ENCODE results near the gene SH3GL1. TPM values are rescaled to one million over a fixed set of nuclear protein-coding genes. Genes with fewer than 3 reads are reported as not detected.

The SH3GL1 gene
- total RNA-seq, 1 donor from 2014 or later: 54.2 TPM

DNA sequence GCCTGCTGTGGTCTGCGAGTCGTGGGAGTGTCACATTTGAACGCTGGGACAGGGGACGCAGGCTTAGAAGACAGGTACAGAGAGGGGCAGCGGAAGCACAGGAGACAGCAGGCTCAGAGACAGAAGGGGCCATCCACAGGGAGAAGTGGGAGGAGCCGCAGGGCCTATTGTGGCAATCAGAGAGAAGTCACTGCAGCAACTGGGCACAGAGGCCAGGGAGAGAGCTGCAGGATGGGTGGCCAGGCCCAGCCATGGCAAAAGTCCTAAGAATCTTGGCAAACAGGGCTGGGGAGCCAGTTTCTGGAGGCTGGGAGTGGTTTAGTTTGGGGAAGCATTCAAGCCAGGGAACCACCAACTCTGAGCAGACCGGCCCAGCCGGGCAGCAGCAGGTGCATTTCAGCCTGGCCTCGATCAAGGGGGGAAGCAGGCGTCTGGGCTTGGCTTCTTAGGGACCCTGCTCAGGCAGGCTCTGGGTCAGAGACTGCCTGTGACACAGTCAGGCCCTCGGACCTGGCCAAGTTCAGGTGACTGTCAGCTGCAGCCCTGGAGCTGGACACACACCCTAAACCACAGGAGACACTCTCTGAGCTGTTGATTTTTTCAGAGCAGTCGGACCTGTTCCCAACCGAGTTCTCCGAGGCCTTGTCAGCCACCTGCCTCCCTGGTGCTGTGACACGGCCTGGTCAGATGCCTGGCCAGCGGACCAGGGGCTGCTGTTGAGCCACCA is 11.8 kb downstream of the SH3GL1 start:
- H3K4me3 Mint-ChIP-seq: no peak overlapping the region
- no peak for DNase-seq (ENCODE audit: low spot score)
- H3K36me3 Mint-ChIP-seq (ENCODE audit: low read depth): peaks cover 11% of the 10 kb centered on the region
- H3K27me3 Mint-ChIP-seq (ENCODE audit: insufficient read depth): no peaks in the 10 kb centered on the region
- H3K9me3 Mint-ChIP-seq: no peaks in the 10 kb centered on the region
- peaks cover 12% of the 10 kb centered on the region for H3K4me1 Mint-ChIP-seq (ENCODE audit: low read depth)
- intact Hi-C loops (cut with micrococcal nuclease): no loop called here
- peak overlapping the region; percentile 22 for H3K27ac Mint-ChIP-seq

DNA sequence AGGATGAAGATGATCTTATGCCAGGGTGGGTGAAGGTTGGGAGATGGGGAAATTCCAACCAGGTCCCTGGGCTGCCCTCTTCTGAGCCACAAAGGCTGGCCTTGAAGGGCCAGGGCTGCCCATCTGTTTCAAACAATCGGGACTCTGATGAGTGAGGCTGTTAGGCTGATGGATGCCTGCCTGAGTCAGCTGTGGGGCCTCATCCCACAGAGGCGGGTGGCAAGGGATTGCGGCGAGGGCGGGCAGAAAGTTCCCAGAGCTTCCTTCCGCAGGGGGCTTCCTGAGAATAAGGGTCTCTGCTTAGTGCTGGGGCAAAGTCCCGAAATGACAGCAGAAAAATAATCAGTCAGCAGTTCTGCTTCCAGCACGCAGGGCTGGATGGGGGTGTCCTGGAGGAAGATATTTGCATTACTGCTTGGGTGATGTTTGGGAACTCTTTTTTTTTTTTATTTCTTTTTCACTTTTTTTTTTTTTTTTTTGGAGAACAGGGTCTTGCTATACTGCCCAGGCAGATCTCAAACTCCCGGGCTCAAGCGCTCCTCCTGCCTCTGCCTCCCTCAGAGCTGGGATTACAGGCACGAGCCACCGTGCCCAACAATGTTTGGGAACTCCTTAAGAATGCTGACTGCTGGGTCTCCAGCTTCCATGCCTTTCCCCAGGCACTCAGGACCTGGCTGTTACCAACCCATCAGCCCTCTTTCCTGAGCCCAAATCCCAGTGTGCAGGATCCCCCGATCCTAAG is 14.1 kb downstream of the SH3GL1 start:
- no peaks in the 10 kb centered on the region for H3K27me3 Mint-ChIP-seq (ENCODE audit: insufficient read depth)
- H3K4me3 Mint-ChIP-seq: no peak overlapping the region
- peaks cover 12% of the 10 kb centered on the region for H3K36me3 Mint-ChIP-seq (ENCODE audit: low read depth)
- no peak overlapping the region for H3K27ac Mint-ChIP-seq
- no peaks in the 10 kb centered on the region for H3K9me3 Mint-ChIP-seq
- peaks cover 13% of the 10 kb centered on the region for H3K4me1 Mint-ChIP-seq (ENCODE audit: low read depth)
- intact Hi-C loops (cut with micrococcal nuclease): no loop called here
- DNase-seq (ENCODE audit: low spot score): no peak

DNA sequence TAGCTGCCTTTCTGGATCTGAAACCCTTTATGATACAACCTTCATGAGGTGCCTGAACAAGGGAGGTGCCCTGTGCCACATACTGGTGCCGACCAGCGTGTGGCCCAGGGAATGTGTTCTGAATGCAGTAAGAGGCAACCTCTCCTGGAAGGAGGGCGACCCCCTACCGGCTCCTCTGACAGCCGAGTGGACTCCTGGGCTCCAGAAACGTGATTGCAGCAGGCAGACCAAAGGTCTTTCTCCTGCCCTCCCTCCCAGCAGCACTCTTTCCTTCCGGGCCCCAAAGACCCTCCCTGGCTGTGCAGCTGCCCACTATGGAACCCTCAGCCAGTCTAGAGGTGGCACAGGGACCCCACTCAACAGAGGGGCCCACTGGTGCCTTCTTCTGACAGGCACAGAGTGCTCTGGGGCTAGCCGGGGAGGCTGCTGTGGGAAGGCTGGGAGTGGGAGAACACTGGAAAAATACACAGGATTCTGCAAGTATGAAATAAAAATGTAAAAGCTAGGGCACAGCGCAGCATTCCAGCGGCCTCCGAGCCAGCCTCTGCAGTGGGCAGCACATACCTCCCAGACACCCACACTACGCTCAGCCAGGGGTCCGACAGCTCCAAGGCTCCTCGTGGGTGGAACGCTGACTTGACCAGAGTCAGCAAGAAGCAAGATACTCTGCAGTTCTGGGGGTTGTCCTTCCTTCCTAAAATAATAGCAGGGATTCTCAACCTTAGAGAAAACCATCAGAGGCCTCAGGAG is 14.9 kb downstream of the SH3GL1 start:
- no peaks in the 10 kb centered on the region for H3K9me3 Mint-ChIP-seq
- intact Hi-C loops (cut with micrococcal nuclease): no loop called here
- peaks cover 12% of the 10 kb centered on the region for H3K36me3 Mint-ChIP-seq (ENCODE audit: low read depth)
- H3K4me1 Mint-ChIP-seq (ENCODE audit: low read depth): peaks cover 15% of the 10 kb centered on the region
- no peaks in the 10 kb centered on the region for H3K27me3 Mint-ChIP-seq (ENCODE audit: insufficient read depth)
- DNase-seq (ENCODE audit: low spot score): no peak
- no peak overlapping the region for H3K4me3 Mint-ChIP-seq
- H3K27ac Mint-ChIP-seq: no peak overlapping the region

- peak overlapping the region; percentile 83 for H3K27ac Mint-ChIP-seq
- peaks cover 3% of the 10 kb centered on the region for H3K36me3 Mint-ChIP-seq (ENCODE audit: low read depth)
- intact Hi-C loops (cut with micrococcal nuclease): no loop called here
- no peaks in the 10 kb centered on the region for H3K27me3 Mint-ChIP-seq (ENCODE audit: insufficient read depth)
- peak overlapping the region; percentile 78 for H3K4me3 Mint-ChIP-seq
- no peaks in the 10 kb centered on the region for H3K9me3 Mint-ChIP-seq
- DNase-seq (ENCODE audit: low spot score): peak; percentile 35
- peaks cover 48% of the 10 kb centered on the region for H3K4me1 Mint-ChIP-seq (ENCODE audit: low read depth)
Measured at GRCh38 chr19:4380254-4380727, 20.1 kb downstream of the SH3GL1 start.

DNA sequence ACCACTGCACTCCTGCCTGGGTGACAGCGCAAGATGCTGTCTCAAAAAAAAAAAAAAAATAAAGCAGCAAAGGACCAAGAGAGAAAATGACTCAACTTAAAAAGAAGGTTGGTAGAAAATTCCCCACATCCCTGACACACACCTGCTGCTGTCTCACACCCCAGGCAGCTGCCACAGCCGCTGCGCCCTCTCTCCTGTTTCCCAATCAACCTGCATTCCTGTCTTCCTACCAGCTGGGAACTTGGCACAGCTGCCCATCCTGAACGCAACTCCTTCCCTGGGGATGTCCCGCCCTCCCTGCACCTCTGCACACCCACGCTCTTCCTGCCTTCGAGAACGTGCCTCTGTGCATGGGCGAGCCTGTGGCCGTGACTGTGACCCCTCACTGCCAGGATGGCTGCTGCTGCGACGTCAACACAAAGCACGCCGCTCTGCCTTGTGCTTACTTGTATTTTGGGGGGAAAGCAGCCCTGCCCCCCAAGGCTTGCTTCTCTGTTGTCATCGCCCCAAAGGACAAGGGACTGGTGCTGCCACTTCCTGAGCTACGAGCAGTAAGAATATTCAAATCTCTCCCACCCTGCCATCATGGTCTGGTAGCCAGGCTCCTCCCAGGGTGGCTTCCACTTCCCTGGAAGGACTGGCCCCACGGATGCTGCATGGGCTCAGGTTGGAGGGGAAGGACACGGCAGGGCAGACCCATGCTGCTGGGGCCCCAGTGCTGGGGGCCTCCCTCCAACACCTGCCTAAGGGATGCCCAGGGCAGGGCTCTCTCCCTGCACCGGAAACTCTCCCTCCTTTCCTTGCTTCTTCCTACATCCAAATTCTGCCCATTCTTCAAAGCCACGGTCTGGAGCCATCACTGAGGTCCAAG is 20.7 kb downstream of the SH3GL1 start:
- peak overlapping the region; percentile 78 for H3K4me3 Mint-ChIP-seq
- H3K27ac Mint-ChIP-seq: peak overlapping the region; percentile 83
- intact Hi-C loops (cut with micrococcal nuclease): loop anchor here (1.0 kb wide), 2 partner anchors 10 to 21 kb away; partner anchors contain the start of gene SH3GL1
- DNase-seq (ENCODE audit: low spot score): no peak
- peaks cover 3% of the 10 kb centered on the region for H3K36me3 Mint-ChIP-seq (ENCODE audit: low read depth)
- H3K9me3 Mint-ChIP-seq: no peaks in the 10 kb centered on the region
- no peaks in the 10 kb centered on the region for H3K27me3 Mint-ChIP-seq (ENCODE audit: insufficient read depth)
- peaks cover 49% of the 10 kb centered on the region for H3K4me1 Mint-ChIP-seq (ENCODE audit: low read depth)

- H3K36me3 Mint-ChIP-seq (ENCODE audit: low read depth): peaks cover 3% of the 10 kb centered on the region
- peak overlapping the region; percentile 83 for H3K27ac Mint-ChIP-seq
- no peaks in the 10 kb centered on the region for H3K27me3 Mint-ChIP-seq (ENCODE audit: insufficient read depth)
- H3K4me1 Mint-ChIP-seq (ENCODE audit: low read depth): peaks cover 52% of the 10 kb centered on the region
- DNase-seq (ENCODE audit: low spot score): no peak
- intact Hi-C loops (cut with micrococcal nuclease): loop anchor here (1.0 kb wide), 2 partner anchors 10 to 21 kb away; partner anchors contain the start of gene SH3GL1
- no peaks in the 10 kb centered on the region for H3K9me3 Mint-ChIP-seq
- peak overlapping the region; percentile 26 for H3K4me3 Mint-ChIP-seq
Measured at GRCh38 chr19:4378886-4379285, 21.5 kb downstream of the SH3GL1 start.

DNA sequence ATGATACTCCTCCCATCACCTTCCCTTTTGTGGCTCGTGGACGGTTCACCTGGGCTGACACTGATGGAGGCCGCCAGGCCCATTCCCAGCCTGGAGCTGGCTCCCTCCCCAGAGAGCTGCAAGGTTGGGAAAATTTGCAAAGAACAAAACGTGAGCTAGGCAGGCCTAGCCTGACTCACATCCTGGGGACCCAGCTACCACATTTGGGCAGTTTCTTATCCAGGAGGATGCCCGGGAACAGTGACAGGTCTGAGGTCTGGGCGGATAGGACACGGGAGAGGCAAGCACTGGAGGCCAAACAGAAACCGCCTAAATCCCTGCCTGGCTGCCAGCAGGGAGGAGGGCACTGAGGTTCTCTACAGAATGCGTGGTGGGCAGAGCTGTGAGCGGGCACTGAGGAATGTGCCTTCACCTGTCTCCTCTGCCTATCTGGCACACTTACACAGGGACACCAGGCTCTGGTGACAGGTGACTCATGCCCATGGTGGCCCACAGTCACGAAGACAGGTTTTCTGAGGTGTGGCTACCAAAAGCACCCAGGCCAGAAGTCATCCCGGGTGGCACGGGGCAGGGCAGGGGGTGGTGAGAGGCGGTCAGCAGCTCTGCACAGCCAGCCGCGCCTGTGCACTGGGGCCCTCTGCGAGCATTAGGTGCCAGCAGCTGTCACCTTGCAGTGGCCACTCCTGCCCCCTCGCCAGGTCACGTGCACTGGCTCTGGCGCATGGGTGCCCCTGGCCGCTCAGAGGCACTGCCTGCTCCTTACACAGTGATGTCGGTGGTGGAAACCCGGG is 23.2 kb downstream of the SH3GL1 start:
- no peak for DNase-seq (ENCODE audit: low spot score)
- Mint-ChIP-seq H3K27me3 (ENCODE audit: insufficient read depth) (no peaks in the 10 kb centered on the region), H3K4me1 (ENCODE audit: low read depth) (peaks cover 56% of the 10 kb centered on the region), H3K9me3 (no peaks in the 10 kb centered on the region), H3K27ac (no peak overlapping the region), H3K36me3 (ENCODE audit: low read depth) (no peaks in the 10 kb centered on the region), H3K4me3 (no peak overlapping the region)
- intact Hi-C loops (cut with micrococcal nuclease): no loop called here

DNA sequence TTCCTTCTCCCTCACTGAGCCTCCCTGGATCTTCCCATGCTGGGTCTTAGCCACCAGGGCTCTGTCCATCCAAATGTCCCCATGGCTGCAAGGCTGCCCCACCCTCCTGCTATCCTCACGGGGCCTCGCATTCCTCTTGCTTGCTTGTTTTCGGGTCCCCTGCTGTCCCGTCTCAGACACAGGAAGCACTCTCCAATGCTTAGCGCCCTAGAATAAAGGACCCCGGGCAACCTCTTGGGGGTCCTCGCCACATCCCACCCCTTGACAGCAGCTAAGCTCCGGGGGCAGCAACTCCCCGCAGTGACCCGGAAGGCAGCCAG is 23.7 kb downstream of the SH3GL1 start:
- no peaks in the 10 kb centered on the region for H3K36me3 Mint-ChIP-seq (ENCODE audit: low read depth)
- peak overlapping the region; percentile 75 for H3K27ac Mint-ChIP-seq
- no peak overlapping the region for H3K4me3 Mint-ChIP-seq
- H3K4me1 Mint-ChIP-seq (ENCODE audit: low read depth): peaks cover 62% of the 10 kb centered on the region
- intact Hi-C loops (cut with micrococcal nuclease): no loop called here
- no peaks in the 10 kb centered on the region for H3K9me3 Mint-ChIP-seq
- DNase-seq (ENCODE audit: low spot score): no peak
- H3K27me3 Mint-ChIP-seq (ENCODE audit: insufficient read depth): no peaks in the 10 kb centered on the region

DNA sequence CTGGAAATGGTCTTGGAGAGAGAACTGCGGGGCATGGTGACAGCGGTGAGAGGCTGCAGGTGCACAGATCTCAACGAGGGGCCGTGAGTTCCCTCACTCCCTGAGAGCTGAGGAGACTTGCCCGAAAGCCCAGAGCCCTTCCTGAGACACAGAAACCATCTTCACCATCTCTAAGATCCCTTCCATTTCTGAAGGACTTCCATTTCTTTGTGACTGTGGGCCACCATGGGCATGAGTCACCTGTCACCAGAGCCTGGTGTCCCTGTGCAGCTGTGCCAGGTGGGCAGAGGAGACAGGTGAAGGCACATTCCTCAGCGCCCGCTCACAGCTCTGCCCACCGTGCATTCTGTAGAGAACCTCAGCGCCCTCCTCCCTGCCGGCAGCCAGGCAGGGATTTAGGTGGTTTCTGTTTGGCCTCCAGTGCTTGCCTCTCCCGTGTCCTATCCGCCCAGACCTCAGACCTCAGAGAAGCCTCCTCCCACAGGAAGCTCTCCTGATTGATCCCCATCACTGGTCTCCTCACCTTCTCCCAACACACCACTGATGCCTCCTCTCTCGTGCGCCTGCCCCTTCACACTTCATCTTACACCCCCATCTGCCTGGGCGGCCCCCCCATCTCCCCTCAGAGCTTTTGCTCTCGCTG is 24.2 kb downstream of the SH3GL1 start:
- H3K27ac Mint-ChIP-seq: peak overlapping the region; percentile 75

DNA sequence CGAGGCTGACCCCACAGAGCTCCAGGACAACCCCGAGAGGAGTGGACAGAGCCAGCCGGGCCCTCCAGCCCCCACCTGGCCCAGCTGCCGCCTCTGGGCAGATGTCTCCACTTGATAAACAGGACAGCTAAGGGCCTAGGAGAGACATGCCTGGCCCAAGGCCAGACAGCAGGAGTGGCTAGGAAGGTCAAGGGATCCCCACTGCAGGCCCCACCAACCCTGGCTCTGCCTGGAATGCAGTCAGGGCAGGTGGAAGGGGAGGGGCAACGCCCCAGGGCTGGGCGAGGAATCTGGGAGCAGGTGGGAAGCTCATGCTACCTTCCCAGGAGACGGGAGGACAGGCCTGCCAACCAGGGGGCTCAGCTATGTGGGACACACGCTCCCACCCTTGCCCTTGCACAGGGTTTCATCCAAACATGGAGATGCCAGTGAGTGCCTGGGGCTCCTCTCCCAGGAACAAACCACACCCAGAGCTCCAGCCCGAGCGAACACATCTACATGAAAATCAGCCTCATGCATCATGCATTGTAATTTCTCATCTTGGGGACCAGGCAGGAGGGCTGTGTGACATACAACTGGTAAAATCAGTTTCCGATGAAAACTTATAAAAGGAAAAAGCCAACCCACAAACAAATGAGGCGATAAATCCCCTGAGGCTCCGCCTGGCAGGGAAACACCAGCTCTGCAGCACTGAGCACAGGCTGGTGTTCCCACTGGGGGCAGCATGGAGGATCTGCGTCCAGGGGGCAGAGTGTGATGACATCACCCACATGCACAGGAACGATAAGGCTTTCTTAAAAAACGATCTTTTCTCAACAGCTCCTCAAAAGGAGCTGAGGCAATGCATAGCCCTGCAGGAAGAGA is 25.0 kb downstream of the SH3GL1 start:
- Mint-ChIP-seq H3K27ac (no peak overlapping the region), H3K27me3 (ENCODE audit: insufficient read depth) (no peaks in the 10 kb centered on the region), H3K36me3 (ENCODE audit: low read depth) (no peaks in the 10 kb centered on the region), H3K9me3 (no peaks in the 10 kb centered on the region), H3K4me3 (no peak overlapping the region), H3K4me1 (ENCODE audit: low read depth) (peaks cover 65% of the 10 kb centered on the region)
- DNase-seq (ENCODE audit: low spot score): no peak
- intact Hi-C loops (cut with micrococcal nuclease): no loop called here

More for the DNA sequence above, 24.2 kb downstream of the SH3GL1 start:
- intact Hi-C loops (cut with micrococcal nuclease): no loop called here
- Mint-ChIP-seq H3K4me1 (ENCODE audit: low read depth) (peaks cover 65% of the 10 kb centered on the region), H3K27me3 (ENCODE audit: insufficient read depth) (no peaks in the 10 kb centered on the region), H3K9me3 (no peaks in the 10 kb centered on the region), H3K4me3 (no peak overlapping the region), H3K36me3 (ENCODE audit: low read depth) (no peaks in the 10 kb centered on the region)
- no peak for DNase-seq (ENCODE audit: low spot score)
